OCI-LY7 (cell line): Measurements from ENCODE around the gene IDUA.

Source experiments
- EZH2phosphoT487 ChIP-seq: fragments of 200-600 bp; sonication (generic); IDR thresholded peaks from 2 replicates; pipeline ENCODE4 v1.6.1; 2018; ENCODE audit warnings: low read depth, borderline replicate concordance, mild to moderate bottlenecking, mixed run types, antibody characterized with exemption, low read length, moderate library complexity, mixed read lengths
- TF ChIP-seq, protein P1 (sequence below): fragments of 200-600 bp; sonication (generic); conservative IDR thresholded peaks from 2 replicates; pipeline ENCODE4 v1.5.1; 2014; ENCODE audit warnings: mild to moderate bottlenecking, antibody characterized with exemption, low read length, moderate library complexity, mixed read lengths

DNA sequence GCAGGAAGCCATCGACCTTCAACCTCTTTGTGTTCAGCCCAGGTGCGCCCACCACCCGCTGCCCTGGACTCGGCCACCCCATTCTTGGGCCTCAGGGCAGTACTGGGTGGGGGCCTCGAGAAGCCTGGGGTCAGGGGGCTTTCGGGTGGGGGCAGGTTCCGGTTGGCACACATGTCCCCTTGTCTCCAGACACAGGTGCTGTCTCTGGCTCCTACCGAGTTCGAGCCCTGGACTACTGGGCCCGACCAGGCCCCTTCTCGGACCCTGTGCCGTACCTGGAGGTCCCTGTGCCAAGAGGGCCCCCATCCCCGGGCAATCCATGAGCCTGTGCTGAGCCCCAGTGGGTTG lies 17.2 kb downstream of the IDUA start:
- TF ChIP-seq, protein P1, sequence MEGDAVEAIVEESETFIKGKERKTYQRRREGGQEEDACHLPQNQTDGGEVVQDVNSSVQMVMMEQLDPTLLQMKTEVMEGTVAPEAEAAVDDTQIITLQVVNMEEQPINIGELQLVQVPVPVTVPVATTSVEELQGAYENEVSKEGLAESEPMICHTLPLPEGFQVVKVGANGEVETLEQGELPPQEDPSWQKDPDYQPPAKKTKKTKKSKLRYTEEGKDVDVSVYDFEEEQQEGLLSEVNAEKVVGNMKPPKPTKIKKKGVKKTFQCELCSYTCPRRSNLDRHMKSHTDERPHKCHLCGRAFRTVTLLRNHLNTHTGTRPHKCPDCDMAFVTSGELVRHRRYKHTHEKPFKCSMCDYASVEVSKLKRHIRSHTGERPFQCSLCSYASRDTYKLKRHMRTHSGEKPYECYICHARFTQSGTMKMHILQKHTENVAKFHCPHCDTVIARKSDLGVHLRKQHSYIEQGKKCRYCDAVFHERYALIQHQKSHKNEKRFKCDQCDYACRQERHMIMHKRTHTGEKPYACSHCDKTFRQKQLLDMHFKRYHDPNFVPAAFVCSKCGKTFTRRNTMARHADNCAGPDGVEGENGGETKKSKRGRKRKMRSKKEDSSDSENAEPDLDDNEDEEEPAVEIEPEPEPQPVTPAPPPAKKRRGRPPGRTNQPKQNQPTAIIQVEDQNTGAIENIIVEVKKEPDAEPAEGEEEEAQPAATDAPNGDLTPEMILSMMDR: no peak
- no peak for TF ChIP-seq EZH2phosphoT487
